Measurements from ENCODE around the gene SFRP5.

The SFRP5 gene, protein sequence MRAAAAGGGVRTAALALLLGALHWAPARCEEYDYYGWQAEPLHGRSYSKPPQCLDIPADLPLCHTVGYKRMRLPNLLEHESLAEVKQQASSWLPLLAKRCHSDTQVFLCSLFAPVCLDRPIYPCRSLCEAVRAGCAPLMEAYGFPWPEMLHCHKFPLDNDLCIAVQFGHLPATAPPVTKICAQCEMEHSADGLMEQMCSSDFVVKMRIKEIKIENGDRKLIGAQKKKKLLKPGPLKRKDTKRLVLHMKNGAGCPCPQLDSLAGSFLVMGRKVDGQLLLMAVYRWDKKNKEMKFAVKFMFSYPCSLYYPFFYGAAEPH

GRCh38 chr10:97771913-97772823, at the start of gene SFRP5:
TSS of gene SFRP5 (minus strand) at chr10:97771999. CDS start at chr10:97771833, 166 bp downstream.
- DNase-seq, result no peak

- DNase-seq, result no peak
These were observed 48.4 kb upstream of the SFRP5 start for GRCh38 chr10:97820096-97820704.

DNA sequence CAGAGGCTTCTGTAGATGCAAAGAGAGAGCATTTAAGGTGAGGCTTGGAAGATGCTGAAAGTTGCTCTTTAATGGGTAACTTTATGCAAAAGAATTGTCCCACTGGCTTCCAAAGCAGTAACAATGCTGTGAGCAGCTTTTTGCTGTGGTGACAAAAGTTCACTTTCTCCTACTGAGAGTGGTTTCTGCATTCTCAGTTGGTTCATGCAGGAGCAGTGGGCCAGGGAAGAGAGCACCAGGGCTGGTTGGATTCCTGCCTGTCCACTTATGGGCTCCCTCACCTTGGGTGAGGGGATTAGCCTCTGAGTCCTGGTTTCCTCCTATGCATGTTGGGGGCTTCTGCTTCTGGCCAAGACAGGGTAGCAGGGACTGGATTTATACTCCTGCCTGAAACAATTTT, 46.8 kb upstream of the SFRP5 start:
- no peak for DNase-seq

- DNase-seq, result no peak
These were observed 44.8 kb upstream of the SFRP5 start for GRCh38 chr10:97816609-97817008.

- no peak for DNase-seq
These were observed 43.2 kb upstream of the SFRP5 start for GRCh38 chr10:97814996-97815395.

DNA sequence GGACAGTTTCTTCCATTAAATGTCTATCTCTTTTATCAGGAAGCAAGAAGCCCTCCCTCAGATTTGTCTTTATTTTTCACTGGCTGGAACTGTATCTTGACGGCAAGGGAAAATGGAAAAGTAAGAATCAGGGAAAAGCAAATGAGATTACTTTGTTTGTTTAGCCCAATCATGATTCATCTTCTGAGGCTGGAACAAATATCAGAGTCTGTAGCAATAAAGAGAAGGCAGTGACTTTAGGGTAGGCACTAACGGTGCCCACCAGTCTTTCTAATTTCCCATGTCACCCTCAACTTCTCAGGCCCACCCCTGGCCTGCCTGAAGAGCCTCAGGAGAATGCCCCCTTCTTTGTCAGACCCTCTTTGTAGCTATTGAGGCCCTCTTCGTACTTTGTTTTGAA, 41.5 kb upstream of the SFRP5 start:
- DNase-seq, result no peak

- no peak for DNase-seq
These were observed 40.9 kb upstream of the SFRP5 start for GRCh38 chr10:97812696-97813095.

DNA sequence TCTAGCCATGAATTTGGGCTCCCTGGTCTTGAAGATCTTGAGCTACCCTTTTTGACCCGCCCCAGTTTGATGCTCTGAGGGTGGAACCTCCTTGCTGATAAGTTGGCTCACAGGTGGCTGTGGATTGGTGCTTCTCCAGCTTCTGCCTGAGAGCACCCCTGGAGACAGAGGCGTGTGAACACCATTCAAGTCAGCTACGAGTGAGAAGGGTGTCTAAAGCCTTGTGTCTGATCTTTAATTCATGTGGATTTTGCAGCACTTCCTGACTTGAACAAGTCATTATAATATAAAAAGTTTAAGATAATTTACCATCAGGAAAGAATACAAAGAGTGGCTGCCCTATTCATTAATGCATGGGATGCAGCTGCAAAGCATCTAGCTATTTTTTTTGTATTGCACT, 40.2 kb upstream of the SFRP5 start:
- no peak for DNase-seq

DNA sequence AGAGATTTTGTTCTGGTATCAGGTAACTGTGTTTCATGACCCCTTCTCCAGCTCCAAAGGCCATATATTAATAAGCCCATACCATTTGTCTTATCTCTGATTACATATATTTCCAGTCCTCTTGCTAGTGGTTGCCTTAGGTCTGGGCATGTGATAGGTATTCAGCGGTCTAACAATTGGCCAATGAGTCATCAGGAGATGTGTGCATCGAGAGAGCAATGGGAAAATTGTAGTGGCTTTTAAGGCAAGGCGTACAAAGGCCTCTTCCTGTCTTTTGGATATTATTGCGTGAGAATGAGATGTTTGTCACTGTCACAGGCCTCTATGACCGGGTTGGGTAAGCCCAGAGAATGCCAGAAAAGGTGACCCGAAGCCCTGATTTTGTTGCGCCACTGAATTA, 38.6 kb upstream of the SFRP5 start:
- DNase-seq, result no peak

- no peak for DNase-seq
These were observed 34.1 kb upstream of the SFRP5 start for GRCh38 chr10:97805949-97806348.

- DNase-seq, result no peak
These were observed 33.5 kb upstream of the SFRP5 start for GRCh38 chr10:97805096-97805884.

DNA sequence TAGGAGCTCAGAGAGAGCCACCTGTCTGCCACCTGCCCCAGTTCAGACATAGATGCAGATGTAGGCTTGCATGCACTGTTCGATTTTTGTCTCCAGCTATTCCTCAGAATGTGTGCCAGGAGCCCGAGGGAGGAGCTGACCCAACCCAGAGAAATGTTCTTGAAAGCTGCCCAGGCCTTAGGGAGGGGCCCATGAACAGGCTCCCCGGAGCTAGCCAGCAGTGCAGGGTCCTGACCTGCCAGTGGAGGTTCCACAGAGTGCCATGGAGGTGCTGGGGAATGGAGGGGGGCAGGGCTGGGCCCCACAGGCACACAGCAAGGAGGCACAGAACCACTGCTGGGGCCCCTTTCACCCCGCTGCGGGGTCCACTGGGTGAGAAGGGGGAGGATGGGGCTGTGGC, 29.6 kb upstream of the SFRP5 start:
- no peak for DNase-seq

- DNase-seq, result no peak
These were observed 28.7 kb upstream of the SFRP5 start for GRCh38 chr10:97800474-97800873.

- DNase-seq, result no peak
These were observed 27.3 kb upstream of the SFRP5 start for GRCh38 chr10:97798958-97799610.

- DNase-seq, result no peak
These were observed 24.9 kb upstream of the SFRP5 start for GRCh38 chr10:97796651-97797050.

DNA sequence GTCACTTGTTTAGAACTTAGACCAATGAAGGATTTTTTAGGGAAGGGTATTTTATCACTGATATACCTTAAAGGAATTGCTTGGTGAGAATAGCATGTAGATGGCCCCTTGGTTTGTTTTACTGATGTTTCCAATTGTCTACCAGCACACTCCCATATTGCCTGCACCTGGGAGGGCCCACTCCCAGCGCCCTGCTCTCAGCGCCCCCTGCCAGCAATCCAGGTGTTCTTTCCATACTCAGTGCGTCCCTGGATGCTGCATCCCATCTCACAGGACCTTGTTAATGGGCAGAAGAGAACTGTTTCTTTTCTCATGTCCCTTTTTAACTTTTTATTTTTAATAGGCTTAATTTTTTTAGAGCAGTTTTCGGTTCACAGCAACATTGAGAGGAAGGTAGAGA, 24.1 kb upstream of the SFRP5 start:
- DNase-seq, result no peak

DNA sequence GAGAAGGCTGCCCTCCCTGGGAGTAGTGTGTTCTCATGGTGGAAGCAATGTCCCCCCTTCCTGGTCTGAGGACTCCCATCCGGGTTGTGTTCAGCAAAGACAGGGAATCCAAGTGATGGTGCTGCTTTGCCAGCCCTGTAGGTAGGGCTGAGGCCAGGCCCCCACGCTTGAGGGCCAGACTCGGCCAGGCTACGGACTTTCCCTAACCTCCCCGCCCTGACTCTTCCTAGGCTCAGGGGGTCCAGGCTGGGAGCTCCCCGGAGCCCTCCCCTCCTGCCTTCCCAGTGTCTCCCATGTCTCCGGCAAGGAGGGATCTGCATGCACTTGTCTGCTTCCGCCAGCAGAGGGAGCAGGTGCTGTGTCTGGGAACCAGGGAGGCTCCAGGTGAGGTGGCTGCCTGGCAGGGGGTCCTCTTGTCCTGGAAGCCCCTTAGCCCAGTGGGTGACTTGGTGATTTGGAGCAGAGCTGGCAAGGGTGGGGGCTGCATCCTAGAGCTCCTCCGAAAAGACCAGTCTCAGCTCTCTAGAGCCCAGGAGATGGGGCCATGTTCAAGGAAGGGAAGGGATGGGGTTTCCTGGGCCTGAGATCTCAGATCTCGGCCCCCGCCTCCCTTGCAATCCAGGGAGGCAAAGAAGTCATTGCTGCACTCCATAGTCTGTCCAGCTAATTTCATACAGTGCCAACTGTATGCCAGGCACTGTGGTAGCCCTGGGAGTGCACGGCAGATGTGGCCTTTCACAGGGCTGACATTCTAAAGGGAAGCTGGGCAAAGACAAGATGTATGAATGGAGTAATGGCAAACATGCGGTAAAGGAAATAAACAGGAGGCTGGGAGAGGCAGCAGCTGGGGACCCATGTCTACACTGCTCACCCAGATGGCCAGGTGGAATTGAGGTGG, 20.3 kb upstream of the SFRP5 start:
- DNase-seq, result peak; percentile 68

DNA sequence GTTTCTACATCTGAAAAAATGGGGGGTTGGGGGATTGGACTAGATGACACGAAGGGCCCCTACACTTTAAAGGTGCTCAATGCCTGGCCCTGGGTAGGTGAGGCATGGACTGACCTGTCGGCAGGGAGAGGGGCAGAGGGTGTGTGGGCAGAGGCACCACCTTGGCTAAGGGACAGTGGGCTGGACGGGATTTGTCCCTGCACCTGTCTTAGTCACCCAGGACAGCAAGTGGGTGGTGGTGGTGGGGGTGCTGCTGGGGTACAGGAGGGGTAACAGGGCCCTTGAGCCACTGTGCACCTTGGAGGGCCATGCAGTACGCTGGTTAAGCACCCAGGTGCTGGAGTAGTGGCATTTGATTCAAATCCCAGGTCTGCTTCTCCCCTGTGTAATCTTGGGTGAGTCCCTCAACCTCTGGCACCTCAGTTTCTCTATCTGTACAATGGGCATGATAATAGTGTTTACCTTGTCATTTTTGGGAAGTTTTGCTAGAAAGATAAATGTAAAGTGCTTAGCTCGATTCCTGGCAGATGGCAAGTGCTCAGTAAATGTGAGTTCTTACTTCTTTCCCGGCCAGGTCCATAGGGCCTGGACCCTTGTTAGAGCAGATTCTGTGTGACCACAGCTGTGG, 18.1 kb upstream of the SFRP5 start:
- no peak for DNase-seq

GRCh38 chr10:97788552-97789442, 17.0 kb upstream of the SFRP5 start:
- no peak for DNase-seq

GRCh38 chr10:97785731-97786130, 13.9 kb upstream of the SFRP5 start:
- no peak for DNase-seq

Data from NCI-H345 (cell line).